ENCODE measurements around the gene TBCCD1. TPM values are rescaled to one million over a fixed set of nuclear protein-coding genes. Genes with fewer than 3 reads are reported as not detected.
"Not testable (repeated sequence)": the region's sequence is repeated elsewhere in the genome, so short reads cannot be mapped to it uniquely, and the experiment has no call there.

TBCCD1 gene
- total and polyA plus RNA-seq, 4 donors = 5.1 to 13.3 (median 8.4) TPM

DNA sequence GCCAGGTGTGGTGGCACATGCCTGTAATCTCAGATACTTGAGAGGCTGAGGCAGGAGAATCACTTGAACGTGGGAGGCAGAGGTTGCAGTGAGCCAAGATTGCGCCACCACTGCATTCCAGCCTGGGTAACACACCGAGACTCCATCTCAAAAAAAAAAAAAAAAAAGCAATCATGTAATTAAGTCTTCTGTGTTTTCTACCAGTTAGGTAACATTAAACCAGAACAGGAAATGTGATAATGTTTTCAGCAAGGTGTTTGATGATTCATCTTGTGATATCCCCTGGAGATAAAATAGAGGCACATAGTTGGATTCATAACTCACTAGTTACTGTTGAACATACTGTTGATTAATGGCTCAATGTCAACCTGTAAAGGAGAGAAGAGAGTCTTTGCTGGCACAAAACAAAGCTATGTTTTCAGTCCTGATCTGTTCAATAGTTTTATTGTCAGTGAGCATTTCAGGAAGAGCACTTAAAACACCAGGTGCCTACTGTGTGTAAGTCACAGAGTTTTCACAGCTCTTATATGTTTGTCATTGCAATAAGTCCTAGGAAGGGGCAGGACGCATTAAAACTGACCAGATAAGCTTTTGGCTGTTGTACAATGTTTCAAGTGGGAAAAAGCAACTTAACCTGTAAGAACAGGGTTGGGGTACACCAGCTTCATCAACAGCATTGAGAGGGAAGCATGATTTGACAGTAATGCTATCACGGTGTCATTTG, 22.9 kb upstream of the TBCCD1 start:
- Histone ChIP-seq H3K27me3 (ENCODE audit: control insufficient read depth in 1 of 2, insufficient read depth in 2 of 2, low read length in 1 of 2) (no peaks in the 10 kb centered on the region), H3K4me3 (ENCODE audit: low read length in 2 of 2) (no peak overlapping the region), H3K9me3 (ENCODE audit: control insufficient read depth, low read length) (no peaks in the 10 kb centered on the region), H3K36me3 (ENCODE audit: control insufficient read depth in 1 of 2, insufficient read depth in 2 of 2, low read length in 1 of 2) (peaks cover under 1 to 4% of the 10 kb centered on the region in 2 donors), H3K4me1 (ENCODE audit: control insufficient read depth in 1 of 2, insufficient read depth in 2 of 2, low read length in 2 of 2) (no peaks in the 10 kb centered on the region), H3K27ac (ENCODE audit: low read depth in 1 of 2, low read length in 2 of 2) (no peak overlapping the region)
- 55 to 58% methylated on average over 5 of the region's 5 CpGs for WGBS, 2 donors
- no peak for DNase-seq
- ATAC-seq (ENCODE audit: low FRiP score) = no peak
- intact Hi-C loops (cut with DNase I) = no loop called here

GRCh38 chr3:186589121-186589520, 22.0 kb upstream of the TBCCD1 start:
- Histone ChIP-seq H3K27me3 (ENCODE audit: control insufficient read depth in 1 of 2, insufficient read depth in 2 of 2, low read length in 1 of 2) (no peaks in the 10 kb centered on the region), H3K36me3 (ENCODE audit: control insufficient read depth in 1 of 2, insufficient read depth in 2 of 2, low read length in 1 of 2) (peaks cover 3 to 4% of the 10 kb centered on the region in 2 donors), H3K4me3 (ENCODE audit: low read length in 2 of 2) (no peak overlapping the region), H3K9me3 (ENCODE audit: control insufficient read depth, low read length) (no peaks in the 10 kb centered on the region), H3K4me1 (ENCODE audit: control insufficient read depth in 1 of 2, insufficient read depth in 2 of 2, low read length in 2 of 2) (no peaks in the 10 kb centered on the region), H3K27ac (ENCODE audit: low read depth in 1 of 2, low read length in 2 of 2) (no peak overlapping the region)
- ATAC-seq (ENCODE audit: low FRiP score) (no peak), DNase-seq (no peak)
- WGBS, 2 donors = 30 to 36% methylated on average over 3 of the region's 3 CpGs
- intact Hi-C loops (cut with DNase I) = no loop called here

GRCh38 chr3:186588632-186589031, 21.5 kb upstream of the TBCCD1 start:
- no peak for ATAC-seq (ENCODE audit: low FRiP score)
- Histone ChIP-seq H3K9me3 (ENCODE audit: control insufficient read depth, low read length) (no peaks in the 10 kb centered on the region), H3K27me3 (ENCODE audit: control insufficient read depth in 1 of 2, insufficient read depth in 2 of 2, low read length in 1 of 2) (no peaks in the 10 kb centered on the region), H3K4me3 (ENCODE audit: low read length in 2 of 2) (no peak overlapping the region), H3K4me1 (ENCODE audit: control insufficient read depth in 1 of 2, insufficient read depth in 2 of 2, low read length in 2 of 2) (no peaks in the 10 kb centered on the region), H3K36me3 (ENCODE audit: control insufficient read depth in 1 of 2, insufficient read depth in 2 of 2, low read length in 1 of 2) (peaks cover 3 to 4% of the 10 kb centered on the region in 2 donors), H3K27ac (ENCODE audit: low read depth in 1 of 2, low read length in 2 of 2) (no peak overlapping the region)
- DNase-seq = no peak
- 70 to 75% methylated on average over 2 of the region's 2 CpGs for WGBS, 2 donors
- intact Hi-C loops (cut with DNase I) = no loop called here

- peaks cover 4 to 7% of the 10 kb centered on the region in 2 donors for H3K36me3 ChIP-seq (ENCODE audit: control insufficient read depth in 1 of 2, insufficient read depth in 2 of 2, low read length in 1 of 2)
- no peak overlapping the region for H3K4me3 ChIP-seq (ENCODE audit: low read length in 2 of 2)
- no peaks in the 10 kb centered on the region for H3K4me1 ChIP-seq (ENCODE audit: control insufficient read depth in 1 of 2, insufficient read depth in 2 of 2, low read length in 2 of 2)
- intact Hi-C loops (cut with DNase I) = no loop called here
- no peak overlapping the region for H3K27ac ChIP-seq (ENCODE audit: low read depth in 1 of 2, low read length in 2 of 2)
- no peaks in the 10 kb centered on the region for H3K9me3 ChIP-seq (ENCODE audit: control insufficient read depth, low read length)
- no peaks in the 10 kb centered on the region for H3K27me3 ChIP-seq (ENCODE audit: control insufficient read depth in 1 of 2, insufficient read depth in 2 of 2, low read length in 1 of 2)
- DNase-seq (no peak), ATAC-seq (ENCODE audit: low FRiP score) (no peak)
Observed at GRCh38 chr3:186587183-186587582, 20.0 kb upstream of the TBCCD1 start.

GRCh38 chr3:186586245-186586644, 19.1 kb upstream of the TBCCD1 start:
- H3K4me1 ChIP-seq (ENCODE audit: control insufficient read depth in 1 of 2, insufficient read depth in 2 of 2, low read length in 2 of 2); H3K9me3 ChIP-seq (ENCODE audit: control insufficient read depth, low read length); H3K4me3 ChIP-seq (ENCODE audit: low read length in 2 of 2); ATAC-seq (ENCODE audit: low FRiP score); intact Hi-C loops (cut with DNase I); DNase-seq; H3K36me3 ChIP-seq (ENCODE audit: control insufficient read depth in 1 of 2, insufficient read depth in 2 of 2, low read length in 1 of 2); H3K27me3 ChIP-seq (ENCODE audit: control insufficient read depth in 1 of 2, insufficient read depth in 2 of 2, low read length in 1 of 2); H3K27ac ChIP-seq (ENCODE audit: low read depth in 1 of 2, low read length in 2 of 2): not testable (repeated sequence)
- WGBS, 2 donors = 83 to 91% methylated on average over 9 of the region's 9 CpGs

GRCh38 chr3:186583831-186584230, 16.7 kb upstream of the TBCCD1 start:
- Histone ChIP-seq H3K27ac (ENCODE audit: low read depth in 1 of 2, low read length in 2 of 2) (no peak overlapping the region), H3K27me3 (ENCODE audit: control insufficient read depth in 1 of 2, insufficient read depth in 2 of 2, low read length in 1 of 2) (no peaks in the 10 kb centered on the region), H3K4me3 (ENCODE audit: low read length in 2 of 2) (no peak overlapping the region), H3K4me1 (ENCODE audit: control insufficient read depth in 1 of 2, insufficient read depth in 2 of 2, low read length in 2 of 2) (no peaks in the 10 kb centered on the region), H3K36me3 (ENCODE audit: control insufficient read depth in 1 of 2, insufficient read depth in 2 of 2, low read length in 1 of 2) (peaks cover 6 to 7% of the 10 kb centered on the region in 2 donors), H3K9me3 (ENCODE audit: control insufficient read depth, low read length) (no peaks in the 10 kb centered on the region)
- ATAC-seq (ENCODE audit: low FRiP score) (no peak), DNase-seq (no peak)
- intact Hi-C loops (cut with DNase I) = no loop called here
- WGBS, 2 donors = 67% methylated on average over 5 of the region's 5 CpGs

DNA sequence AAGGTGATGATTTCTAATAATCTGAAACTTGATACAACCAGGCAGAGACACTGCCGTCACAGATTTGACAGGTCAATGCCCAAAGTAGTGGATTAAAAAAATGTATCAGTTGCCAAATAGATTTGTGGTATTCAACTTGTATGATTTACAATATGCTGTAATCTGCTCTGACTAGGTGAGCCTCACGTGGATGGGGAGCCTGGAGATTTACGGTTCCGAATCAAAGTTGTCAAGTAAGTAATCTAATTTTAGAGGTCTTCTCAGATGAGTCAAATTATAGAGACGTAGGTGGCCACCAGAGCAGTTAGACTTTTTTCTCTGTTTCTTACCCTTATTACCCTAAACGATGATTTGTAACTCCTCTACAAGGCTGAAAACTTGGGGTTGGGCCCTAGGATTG, 15.4 kb upstream of the TBCCD1 start:
- H3K27me3 ChIP-seq (ENCODE audit: control insufficient read depth in 1 of 2, insufficient read depth in 2 of 2, low read length in 1 of 2) = no peaks in the 10 kb centered on the region
- no peak for ATAC-seq (ENCODE audit: low FRiP score)
- DNase-seq = no peak
- H3K27ac ChIP-seq (ENCODE audit: low read depth in 1 of 2, low read length in 2 of 2) = no peak overlapping the region
- H3K4me1 ChIP-seq (ENCODE audit: control insufficient read depth in 1 of 2, insufficient read depth in 2 of 2, low read length in 2 of 2) = no peaks in the 10 kb centered on the region
- intact Hi-C loops (cut with DNase I) = no loop called here
- WGBS, 2 donors = 92 to 93% methylated on average over 6 of the region's 6 CpGs
- no peak overlapping the region for H3K4me3 ChIP-seq (ENCODE audit: low read length in 2 of 2)
- no peaks in the 10 kb centered on the region for H3K9me3 ChIP-seq (ENCODE audit: control insufficient read depth, low read length)
- H3K36me3 ChIP-seq (ENCODE audit: control insufficient read depth in 1 of 2, insufficient read depth in 2 of 2, low read length in 1 of 2) = peaks cover 6 to 7% of the 10 kb centered on the region in 2 donors

DNA sequence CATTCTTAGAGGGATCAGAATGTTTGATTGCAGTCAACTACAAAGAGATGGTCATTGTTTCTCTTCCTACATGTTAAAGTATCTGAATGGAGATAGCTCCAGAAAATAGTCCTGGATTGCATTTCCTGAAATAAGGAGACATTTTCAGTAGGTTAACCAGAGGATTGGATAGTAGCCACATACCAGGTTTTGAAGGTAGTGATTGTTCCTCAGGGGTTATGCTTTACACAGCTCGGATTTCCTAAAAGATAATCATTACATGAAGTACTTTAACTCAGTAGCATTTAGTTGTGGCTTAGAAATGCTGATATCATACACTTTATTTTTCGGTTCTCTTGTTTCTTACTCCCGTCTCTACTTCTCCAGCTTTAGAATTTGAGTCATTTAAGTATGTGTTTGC, 13.6 kb upstream of the TBCCD1 start:
- no peak for DNase-seq
- Histone ChIP-seq H3K9me3 (ENCODE audit: control insufficient read depth, low read length) (no peaks in the 10 kb centered on the region), H3K4me3 (ENCODE audit: low read length in 2 of 2) (no peak overlapping the region), H3K27ac (ENCODE audit: low read depth in 1 of 2, low read length in 2 of 2) (no peak overlapping the region), H3K36me3 (ENCODE audit: control insufficient read depth in 1 of 2, insufficient read depth in 2 of 2, low read length in 1 of 2) (peaks cover 11 to 12% of the 10 kb centered on the region in 2 donors), H3K27me3 (ENCODE audit: control insufficient read depth in 1 of 2, insufficient read depth in 2 of 2, low read length in 1 of 2) (no peaks in the 10 kb centered on the region), H3K4me1 (ENCODE audit: control insufficient read depth in 1 of 2, insufficient read depth in 2 of 2, low read length in 2 of 2) (no peaks in the 10 kb centered on the region)
- intact Hi-C loops (cut with DNase I) = no loop called here
- WGBS, 2 donors = 86 to 88% methylated on average over 3 of the region's 3 CpGs
- no peak for ATAC-seq (ENCODE audit: low FRiP score)

DNA sequence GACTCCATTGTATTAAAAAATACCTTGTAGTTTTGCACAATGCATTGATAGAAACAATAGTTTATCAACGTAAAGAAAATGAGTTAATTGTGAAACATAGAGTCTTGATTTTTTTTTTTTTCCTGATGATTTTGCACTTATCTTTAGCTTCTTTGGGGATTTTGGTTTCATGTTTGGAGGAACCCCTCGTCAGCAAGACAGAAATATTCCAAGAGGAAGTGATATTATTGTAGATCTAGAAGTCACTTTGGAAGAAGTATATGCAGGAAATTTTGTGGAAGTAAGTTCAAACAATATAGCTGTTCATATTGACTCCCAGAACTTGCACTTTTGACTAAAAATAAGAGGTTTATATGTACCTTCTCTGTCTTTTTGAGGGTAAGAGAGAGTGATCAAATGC, 10.4 kb upstream of the TBCCD1 start:
- Histone ChIP-seq H3K4me1 (ENCODE audit: control insufficient read depth in 1 of 2, insufficient read depth in 2 of 2, low read length in 2 of 2) (no peaks in the 10 kb centered on the region), H3K27me3 (ENCODE audit: control insufficient read depth in 1 of 2, insufficient read depth in 2 of 2, low read length in 1 of 2) (no peaks in the 10 kb centered on the region), H3K36me3 (ENCODE audit: control insufficient read depth in 1 of 2, insufficient read depth in 2 of 2, low read length in 1 of 2) (peaks cover 5 to 7% of the 10 kb centered on the region in 2 donors), H3K9me3 (ENCODE audit: control insufficient read depth, low read length) (no peaks in the 10 kb centered on the region), H3K4me3 (ENCODE audit: low read length in 2 of 2) (no peak overlapping the region), H3K27ac (ENCODE audit: low read depth in 1 of 2, low read length in 2 of 2) (no peak overlapping the region)
- intact Hi-C loops (cut with DNase I) = loop anchor here in 1 of 2 donors (10.0 kb wide), 1 partner anchor 923 kb away; no protein-coding TSS in a partner anchor
- WGBS, 2 donors = 70 to 80% methylated on average over 2 of the region's 2 CpGs
- no peak for DNase-seq
- no peak for ATAC-seq (ENCODE audit: low FRiP score)

Data from aorta (tissue), 5 donors.